Heart left ventricle (tissue), 16 donors: Measurements from ENCODE around the gene KLHL35. TPM values are rescaled to one million over a fixed set of nuclear protein-coding genes. Genes with fewer than 3 reads are reported as not detected.

Source experiments
- ATAC-seq, 4 donors: fragments of 200-7000 bp; cut with Tn5 transposase; one replicate each; pipeline ENCODE4 v1.9.1; 2020 to 2022; ENCODE audit warnings: moderate library complexity in 4 of 4, mild to moderate bottlenecking in 3 of 4, moderate number of reproducible peaks in 1 of 4
- DNase-seq, 5 donors: peaks; one replicate each; pipeline ENCODE4 v3.0.0-alpha.2; 2020
- H3K27ac ChIP-seq, 12 donors: fragments of 200-600 bp; sonication (generic) in 4 of 12; one replicate each; pipeline versions ENCODE4 v1.5.0 to v1.8.0; 2016 to 2022; ENCODE audit warnings: mild to moderate bottlenecking in 2 of 12
- H3K27me3 ChIP-seq, 9 donors: fragments of 200-600 bp; sonication (generic) in 2 of 9; one replicate each; pipeline versions ENCODE4 v1.5.1 to v1.8.0; 2016 to 2022; ENCODE audit warnings: mild to moderate bottlenecking in 3 of 9
- H3K36me3 ChIP-seq, 9 donors: fragments of 200-600 bp; sonication (generic) in 2 of 9; one replicate each; pipeline versions ENCODE4 v1.5.0 to v1.8.0; 2018 to 2022; ENCODE audit warnings: mild to moderate bottlenecking in 2 of 9
- H3K4me1 ChIP-seq, 12 donors: fragments of 200-600 bp; sonication (generic) in 4 of 12; one replicate each; pipeline versions ENCODE4 v1.5.0 to v1.8.0; 2016 to 2022; ENCODE audit warnings: mild to moderate bottlenecking in 3 of 12
- H3K4me3 ChIP-seq, 12 donors: fragments of 200-600 bp; sonication (generic) in 4 of 12; one replicate each; pipeline versions ENCODE4 v1.5.0 to v1.8.0; 2017 to 2022; ENCODE audit warnings: mild to moderate bottlenecking in 9 of 12, moderate library complexity in 4 of 12
- H3K9me3 ChIP-seq, 12 donors: fragments of 200-600 bp; sonication (generic) in 4 of 12; one replicate each; pipeline versions ENCODE4 v1.5.0 to v1.8.0; 2016 to 2022; ENCODE audit warnings: mild to moderate bottlenecking in 1 of 12
- POLR2A ChIP-seq, 2 donors: fragments of 450-650 bp; IDR thresholded peaks; one replicate each; pipeline ENCODE4 v1.6.1; 2017; ENCODE audit warnings: antibody characterized with exemption in 2 of 2, mild to moderate bottlenecking in 2 of 2, moderate library complexity in 2 of 2
- WGBS, 4 donors: extraction: QIAGEN DNeasy Blood & Tissue Kit in 2 of 4; methylation state at CpG; one replicate each; pipeline versions ENCODE4 v1.1.5 to v1.1.7; 2013 to 2018; 5-methylcytosine and 5-hydroxymethylcytosine counted together
- intact Hi-C, 10 donors: fragments of 100-400 bp; cut with DNase I; formaldehyde crosslinking; loops; one replicate each; pipeline versions ENCODE4 v1.11.1 to v1.14.2; 2022
- polyA plus RNA-seq, 2 donors: library from polyadenylated mRNA; stranded (reverse); fragments of 200-250 nt; gene quantifications; one replicate each; pipeline ENCODE4 v1.2.3, GENCODE V29; 2013
- total RNA-seq, 9 donors: library from RNA; depleted of rRNA in 2 of 9; stranded (reverse); fragments of >200 nt in 2 of 9; fragmentation: NEBNext Ultra II Directional in 3 of 9; extraction: Animal tissue kit (Norgen Biotek cat#: 25700) in 3 of 9; gene quantifications; one replicate each; pipeline versions ENCODE4 v1.1.0 to v1.2.4, GENCODE V29; 2016 to 2023
- TF ChIP-seq, protein P1 (sequence below), 12 donors: fragments of 200-600 bp; sonication (generic) in 4 of 12; IDR thresholded peaks; one replicate each; pipeline versions ENCODE4 v1.5.0 to v1.8.0; 2018 to 2022; ENCODE audit warnings: antibody characterized with exemption in 12 of 12, mild to moderate bottlenecking in 5 of 12
- donor health status: ischemic (EF 13 %, LVEDD 7.1; RV severe dilation, severe dysfunction).
- donor health status: healthy with polysubstance abuse.
- donor health status: DM: no; HTN: yes; CAD: no.
- donor health status: DM: no; HTN: no; CAD: no.
- donor health status: ischemic (EF 25% LVEDD 6.9; RV normal size, moderate dysfunction).
- donor health status: ischemic (EF 25% LVEDD 5.7; RV mildly dilated, moderate dysfunction).
- donor health status: healthy.
- donor health status: DM: yes; HTN: yes; CAD: no.
- donor health status: ischemic (EF 35%, LVEDD 5.7; RV mildly dilated, moderate dysfunction).
- donor health status: nonischemic (EF 11% LVEDD 7.7; RV severe dilation, severe dysfunction).
- donor health status: DM: yes; HTN: yes; CAD: no.
- donor health status: PGD.
- donor health status: ischemic (EF 29% LVEDD 5.4; RV normal size, mild dysfunction).
- donor health status: nonischemic (EF 23%, LVEDD 6.1; RV moderate dilation, normal function).

Gene KLHL35
- total and polyA plus RNA-seq, 11 donors = 0.11 to 1.1 (median 0.45) TPM; not detected in 1

- Histone ChIP-seq H3K27ac (no peak overlapping the region), H3K9me3 (no peaks in the 10 kb centered on the region), H3K36me3 (peaks cover 2 to 73% (median 59%) of the 10 kb centered on the region in 9 donors), H3K27me3 (no peaks in the 10 kb centered on the region), H3K4me1 (peaks cover 0 to 2% (median 0%) of the 10 kb centered on the region in 12 donors), H3K4me3 (no peak overlapping the region)
- WGBS, 4 donors = 92 to 96% (median 94%) methylated on average over 2 of the region's 2 CpGs
- ATAC-seq (no peak), DNase-seq (no peak)
- intact Hi-C loops = no loop called here
- TF ChIP-seq, protein P1, sequence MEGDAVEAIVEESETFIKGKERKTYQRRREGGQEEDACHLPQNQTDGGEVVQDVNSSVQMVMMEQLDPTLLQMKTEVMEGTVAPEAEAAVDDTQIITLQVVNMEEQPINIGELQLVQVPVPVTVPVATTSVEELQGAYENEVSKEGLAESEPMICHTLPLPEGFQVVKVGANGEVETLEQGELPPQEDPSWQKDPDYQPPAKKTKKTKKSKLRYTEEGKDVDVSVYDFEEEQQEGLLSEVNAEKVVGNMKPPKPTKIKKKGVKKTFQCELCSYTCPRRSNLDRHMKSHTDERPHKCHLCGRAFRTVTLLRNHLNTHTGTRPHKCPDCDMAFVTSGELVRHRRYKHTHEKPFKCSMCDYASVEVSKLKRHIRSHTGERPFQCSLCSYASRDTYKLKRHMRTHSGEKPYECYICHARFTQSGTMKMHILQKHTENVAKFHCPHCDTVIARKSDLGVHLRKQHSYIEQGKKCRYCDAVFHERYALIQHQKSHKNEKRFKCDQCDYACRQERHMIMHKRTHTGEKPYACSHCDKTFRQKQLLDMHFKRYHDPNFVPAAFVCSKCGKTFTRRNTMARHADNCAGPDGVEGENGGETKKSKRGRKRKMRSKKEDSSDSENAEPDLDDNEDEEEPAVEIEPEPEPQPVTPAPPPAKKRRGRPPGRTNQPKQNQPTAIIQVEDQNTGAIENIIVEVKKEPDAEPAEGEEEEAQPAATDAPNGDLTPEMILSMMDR (IDR thresholded peaks at IDR 0.05) = no peak
- TF ChIP-seq POLR2A (IDR thresholded peaks at IDR 0.05) = no peak
These were observed 24.1 kb downstream of the KLHL35 start for GRCh38 chr11:75408957-75409219.

GRCh38 chr11:75406338-75406777 lies 26.6 kb downstream of the KLHL35 start:
- no peaks in the 10 kb centered on the region for H3K9me3 ChIP-seq
- DNase-seq = no peak
- H3K27ac ChIP-seq = no peak overlapping the region
- intact Hi-C loops = no loop called here
- no peak for TF ChIP-seq POLR2A (IDR thresholded peaks at IDR 0.05)
- TF ChIP-seq, protein P1 (IDR thresholded peaks at IDR 0.05) = no peak
- no peaks in the 10 kb centered on the region for H3K27me3 ChIP-seq
- H3K36me3 ChIP-seq = peaks cover 4 to 75% (median 62%) of the 10 kb centered on the region in 9 donors
- peak in 1 of 4 donors; percentile 8 for ATAC-seq
- H3K4me1 ChIP-seq = peaks cover 0 to 21% (median 12%) of the 10 kb centered on the region in 12 donors
- H3K4me3 ChIP-seq = no peak overlapping the region
- 10 to 28% (median 14%) methylated on average over 1 of the region's 1 CpG for WGBS, 4 donors

GRCh38 chr11:75403983-75404658 lies 28.9 kb downstream of the KLHL35 start:
- Histone ChIP-seq H3K27me3 (no peaks in the 10 kb centered on the region), H3K4me3 (no peak overlapping the region), H3K27ac (no peak overlapping the region), H3K9me3 (no peaks in the 10 kb centered on the region), H3K36me3 (peaks cover 4 to 82% (median 71%) of the 10 kb centered on the region in 9 donors), H3K4me1 (peaks cover 0 to 35% (median 25%) of the 10 kb centered on the region in 12 donors)
- ATAC-seq (no peak), DNase-seq (no peak)
- 82 to 86% (median 83%) methylated on average over 15 of the region's 15 CpGs for WGBS, 4 donors
- TF ChIP-seq, protein P1 (IDR thresholded peaks at IDR 0.05) = no peak
- TF ChIP-seq POLR2A (IDR thresholded peaks at IDR 0.05) = no peak
- intact Hi-C loops = no loop called here

GRCh38 chr11:75403037-75403436 lies 30.0 kb downstream of the KLHL35 start:
- WGBS, 4 donors = 75 to 84% (median 81%) methylated on average over 1 of the region's 1 CpG
- H3K27me3 ChIP-seq = no peaks in the 10 kb centered on the region
- intact Hi-C loops = no loop called here
- H3K4me3 ChIP-seq = no peak overlapping the region
- peaks cover 0 to 35% (median 26%) of the 10 kb centered on the region in 12 donors for H3K4me1 ChIP-seq
- no peaks in the 10 kb centered on the region for H3K9me3 ChIP-seq
- no peak for TF ChIP-seq POLR2A (IDR thresholded peaks at IDR 0.05)
- TF ChIP-seq, protein P1 (IDR thresholded peaks at IDR 0.05) = no peak
- DNase-seq (no peak), ATAC-seq (no peak)
- H3K27ac ChIP-seq = peak overlapping the region in 1 of 12 donors; percentile 10
- H3K36me3 ChIP-seq = peaks cover 4 to 72% (median 64%) of the 10 kb centered on the region in 9 donors
